NCI-H2081 treated with DMSO at 0.1 percent for 48 hours (cell line): ENCODE results near the gene TDRD10.

Source experiments
- DNase-seq: peaks from one replicate; lab custom pipeline; 2025; lab: John Stamatoyannopoulos, UW

Gene TDRD10

GRCh38 chr1:154578058-154578418, 76.0 kb downstream of the TDRD10 start:
- no peak for DNase-seq

- DNase-seq = no peak
Observed at GRCh38 chr1:154579374-154579773, 77.4 kb downstream of the TDRD10 start.

- DNase-seq = no peak
Observed at GRCh38 chr1:154581766-154582165, 79.7 kb downstream of the TDRD10 start.

GRCh38 chr1:154582885-154583284, 80.9 kb downstream of the TDRD10 start:
- no peak for DNase-seq

- no peak for DNase-seq
Observed at GRCh38 chr1:154583773-154584172, 81.8 kb downstream of the TDRD10 start.

- DNase-seq = no peak
Observed at GRCh38 chr1:154584267-154584994, 82.4 kb downstream of the TDRD10 start.

GRCh38 chr1:154586231-154586630, 84.2 kb downstream of the TDRD10 start:
- no peak for DNase-seq

GRCh38 chr1:154586641-154587040, 84.6 kb downstream of the TDRD10 start:
- no peak for DNase-seq

- DNase-seq = no peak
Observed at GRCh38 chr1:154589780-154590179, 87.8 kb downstream of the TDRD10 start.

- DNase-seq = no peak
Observed at GRCh38 chr1:154590756-154591155, 88.7 kb downstream of the TDRD10 start.

- no peak for DNase-seq
Observed at GRCh38 chr1:154591206-154591605, 89.2 kb downstream of the TDRD10 start.

GRCh38 chr1:154593390-154593789, 91.4 kb downstream of the TDRD10 start:
- DNase-seq = no peak

- no peak for DNase-seq
Observed at GRCh38 chr1:154594811-154595210, 92.8 kb downstream of the TDRD10 start.

GRCh38 chr1:154595621-154596020, 93.6 kb downstream of the TDRD10 start:
- no peak for DNase-seq
